Measurements from ENCODE around the gene PFKFB1. TPM values are rescaled to one million over a fixed set of nuclear protein-coding genes. Genes with fewer than 3 reads are reported as not detected.

PFKFB1 gene
- total RNA-seq, 1 experiment from 2014 or later: 0.81 TPM

- TF ChIP-seq REST (IDR thresholded peaks at IDR 0.05; ENCODE audit: low read depth) (no peak), SP1 (IDR thresholded peaks at IDR 0.05; ENCODE audit: low read depth) (no peak), ATF3 (IDR thresholded peaks at IDR 0.05) (no peak), EZH2 (IDR thresholded peaks at IDR 0.05) (no peak)
These were observed 10.2 kb upstream of the PFKFB1 start (continued) for GRCh38 chrX:55004231-55004630.

DNA sequence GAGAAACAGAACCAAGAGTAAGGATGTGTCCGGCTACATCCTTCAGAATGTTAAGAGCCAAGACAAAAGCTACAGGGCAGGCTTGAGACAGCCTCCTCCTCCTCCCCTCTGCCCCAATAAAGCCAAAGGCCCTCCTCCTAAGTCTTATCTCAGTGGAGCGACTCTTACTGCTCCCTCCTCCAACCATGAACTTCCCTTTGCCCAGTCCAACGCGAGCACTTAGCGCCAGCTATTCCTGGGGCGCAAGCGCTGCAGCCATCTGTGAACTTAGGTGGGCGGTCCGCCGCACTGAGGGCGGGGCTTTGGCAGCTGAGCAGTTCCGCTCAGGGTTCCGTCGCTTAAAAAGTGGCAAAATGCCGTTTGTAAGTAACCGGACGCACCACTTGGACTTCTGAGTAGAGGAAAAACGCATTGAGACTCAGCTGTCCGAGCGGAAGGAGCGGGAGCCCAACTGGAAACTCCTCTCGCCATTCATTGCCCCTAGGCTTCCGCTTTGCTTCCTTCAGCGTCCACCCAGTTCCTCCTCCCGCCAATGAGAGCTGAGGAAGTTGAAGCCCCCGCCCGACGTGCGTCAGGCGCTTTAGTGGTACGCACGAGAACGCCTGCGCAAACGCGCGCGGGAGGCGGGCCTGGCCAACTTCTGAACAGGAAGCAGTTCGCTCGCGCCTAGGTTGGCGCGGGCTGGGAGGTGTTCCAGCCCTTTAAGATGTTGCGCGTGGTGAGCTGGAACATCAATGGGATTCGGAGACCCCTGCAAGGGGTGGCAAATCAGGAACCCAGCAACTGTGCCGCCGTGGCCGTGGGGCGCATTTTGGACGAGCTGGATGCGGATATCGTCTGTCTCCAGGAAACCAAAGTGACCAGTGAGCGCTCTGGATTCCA, 6.0 kb upstream of the PFKFB1 start, which contains the start of gene APEX2:
APEX2 (plus strand) TSS at position 647 of the 882 bp plus-strand sequence; CDS start at position 707, 60 bp downstream.
- ChIA-PET CTCF (interaction anchor here (0.8 kb wide), 1 partner anchor 12 kb away, joined by 3 read pairs; no protein-coding TSS in a partner anchor), POLR2A (interaction anchor here (1.0 to 2.5 kb wide), 3 partner anchors 10 to 21 kb away, joined by 3 to 10 read pairs (median 4); no protein-coding TSS in a partner anchor), RAD21 (ENCODE audit: low non-redundant PET in 1 of 2, low total read pairs in 2 of 2, uncharacterized antibody in 2 of 2, unreplicated experiment in 2 of 2) (no interaction called here)
- Histone ChIP-seq H3K36me3 (ENCODE audit: control insufficient read depth in 1 of 2, insufficient read depth in 2 of 2, low read length in 2 of 2) (no peaks in the 10 kb centered on the region; a peak in 1 of 4 replicates), H4K20me1 (ENCODE audit: insufficient read depth) (no peaks in the 10 kb centered on the region), H2AFZ (ENCODE audit: low read depth, low read length, poor library complexity, severe bottlenecking) (no peak within 1 kb of the TSS), H3K9me2 (ENCODE audit: insufficient read depth) (no peaks in the 10 kb centered on the region), H3K9ac (ENCODE audit: low read length) (peak within 1 kb of the TSS; percentile 79), H3K79me2 (ENCODE audit: insufficient read depth, low read length) (peaks cover 33% of the 10 kb centered on the region), H3K4me1 (ENCODE audit: control insufficient read depth in 1 of 2, insufficient read depth in 2 of 2, low read length in 2 of 2) (peaks cover 3 to 39% of the 10 kb centered on the region in 2 experiments; a peak in 3 of 4 replicates), H3K4me3 (replicated peaks in 1 of 2; ENCODE audit: low read depth in 1 of 2, low read length in 2 of 2) (peak within 1 kb of the TSS; percentile 75), H3K9me3 (ENCODE audit: control insufficient read depth in 1 of 2, insufficient read depth in 1 of 2, low read depth in 1 of 2, low read length in 2 of 2) (no peaks in the 10 kb centered on the region), H3K27ac (ENCODE audit: low read depth, low read length) (peak within 1 kb of the TSS; percentile 78), H3K27me3 (ENCODE audit: insufficient read depth, low read length) (no peaks in the 10 kb centered on the region), H3K4me2 (ENCODE audit: low read length) (peak within 1 kb of the TSS; percentile 79)
- TSS peak; percentile 68 for BruUV-seq (replicated peaks)
- peak; percentile 34 for TF ChIP-seq POLR2A (IDR thresholded peaks at IDR 0.05; ENCODE audit: borderline replicate concordance, extremely low read depth, insufficient read depth, insufficient read length)
- TF ChIP-seq, protein P1, sequence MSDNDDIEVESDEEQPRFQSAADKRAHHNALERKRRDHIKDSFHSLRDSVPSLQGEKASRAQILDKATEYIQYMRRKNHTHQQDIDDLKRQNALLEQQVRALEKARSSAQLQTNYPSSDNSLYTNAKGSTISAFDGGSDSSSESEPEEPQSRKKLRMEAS (IDR thresholded peaks at IDR 0.05): no peak
- TF ChIP-seq POLR2AphosphoS5 (IDR thresholded peaks at IDR 0.05; ENCODE audit: low read depth, low read length): peak; percentile 74
- no peak for TF ChIP-seq SIN3A (IDR thresholded peaks at IDR 0.05; ENCODE audit: low read depth)
- intact Hi-C loops (cut with micrococcal nuclease): no loop called here
- DNase-seq (ENCODE audit: low read depth, low spot score): peak; percentile 83
- ATAC-seq: peak; percentile 95

Measured in HCT116 (cell line).